ENCODE results near the gene BCAP29.

BCAP29 gene

GRCh38 chr7:107591421-107591820 lies 11.4 kb downstream of the BCAP29 start:
- H3K4me3 ChIP-seq (ENCODE audit: low read depth, low read length) = no peak overlapping the region
- no peak for DNase-seq (ENCODE audit: low read depth)
- TF ChIP-seq POLR2A (IDR thresholded peaks at IDR 0.05; ENCODE audit: extremely low read depth, insufficient read length) (no peak), MAX (IDR thresholded peaks at IDR 0.05; ENCODE audit: low read depth, low read length) (no peak), CTCF (IDR thresholded peaks at IDR 0.05; ENCODE audit: low read depth, low read length) (no peak), MYC (IDR thresholded peaks at IDR 0.05; ENCODE audit: low read depth, low read length) (no peak)

- DNase-seq (ENCODE audit: low read depth) = no peak
- no peak for TF ChIP-seq CTCF (IDR thresholded peaks at IDR 0.05; ENCODE audit: low read depth, low read length)
- TF ChIP-seq MYC (IDR thresholded peaks at IDR 0.05; ENCODE audit: low read depth, low read length) = no peak
- no peak for TF ChIP-seq POLR2A (IDR thresholded peaks at IDR 0.05; ENCODE audit: extremely low read depth, insufficient read length)
- TF ChIP-seq MAX (IDR thresholded peaks at IDR 0.05; ENCODE audit: low read depth, low read length) = no peak
- no peak overlapping the region for H3K4me3 ChIP-seq (ENCODE audit: low read depth, low read length)
Observed at GRCh38 chr7:107592361-107593024, 12.4 kb downstream of the BCAP29 start.

GRCh38 chr7:107593025-107593410 lies 13.0 kb downstream of the BCAP29 start:
- DNase-seq (ENCODE audit: low read depth) = no peak
- TF ChIP-seq MYC (IDR thresholded peaks at IDR 0.05; ENCODE audit: low read depth, low read length) (no peak), CTCF (IDR thresholded peaks at IDR 0.05; ENCODE audit: low read depth, low read length) (no peak), MAX (IDR thresholded peaks at IDR 0.05; ENCODE audit: low read depth, low read length) (no peak), POLR2A (IDR thresholded peaks at IDR 0.05; ENCODE audit: extremely low read depth, insufficient read length) (no peak)
- H3K4me3 ChIP-seq (ENCODE audit: low read depth, low read length) = no peak overlapping the region

GRCh38 chr7:107594961-107595737 lies 15.1 kb downstream of the BCAP29 start:
- DNase-seq (ENCODE audit: low read depth) = no peak
- no peak for TF ChIP-seq POLR2A (IDR thresholded peaks at IDR 0.05; ENCODE audit: extremely low read depth, insufficient read length)
- TF ChIP-seq MAX (IDR thresholded peaks at IDR 0.05; ENCODE audit: low read depth, low read length) = no peak
- TF ChIP-seq CTCF (IDR thresholded peaks at IDR 0.05; ENCODE audit: low read depth, low read length) = no peak
- TF ChIP-seq MYC (IDR thresholded peaks at IDR 0.05; ENCODE audit: low read depth, low read length) = no peak
- no peak overlapping the region for H3K4me3 ChIP-seq (ENCODE audit: low read depth, low read length)

- H3K4me3 ChIP-seq (ENCODE audit: low read depth, low read length) = no peak overlapping the region
- no peak for DNase-seq (ENCODE audit: low read depth)
- TF ChIP-seq POLR2A (IDR thresholded peaks at IDR 0.05; ENCODE audit: extremely low read depth, insufficient read length) (no peak), MYC (IDR thresholded peaks at IDR 0.05; ENCODE audit: low read depth, low read length) (no peak), MAX (IDR thresholded peaks at IDR 0.05; ENCODE audit: low read depth, low read length) (no peak), CTCF (IDR thresholded peaks at IDR 0.05; ENCODE audit: low read depth, low read length) (no peak)
Observed at GRCh38 chr7:107596881-107597581, 17.0 kb downstream of the BCAP29 start.
